Immature natural killer cell (primary cell): ENCODE results near the gene ZBTB8OS. TPM values are rescaled to one million over a fixed set of nuclear protein-coding genes. Genes with fewer than 3 reads are reported as not detected.
A peak's percentile ranks its signal among the peaks of the same experiment; 100 is the strongest.
"Not testable (repeated sequence)": the region's sequence is repeated elsewhere in the genome, so short reads cannot be mapped to it uniquely, and the experiment has no call there.

ENCODE experiments used
- DNase-seq, 3 donors: peaks; one replicate each; pipeline ENCODE4 v3.0.0; 2022; ENCODE audit warnings: mixed read lengths in 1 of 3
- H3K27ac Mint-ChIP-seq, 6 donors: one replicate each; pipeline ENCODE4 v1.8.0; 2020; ENCODE audit warnings: mixed read lengths in 6 of 6, mild to moderate bottlenecking in 5 of 6, inconsistent platforms in 4 of 6, moderate library complexity in 3 of 6
- H3K27me3 Mint-ChIP-seq, 3 donors: one replicate each; pipeline ENCODE4 v1.8.0; 2020 to 2021; ENCODE audit warnings: low read depth in 3 of 3, mild to moderate bottlenecking in 3 of 3, mixed read lengths in 3 of 3, moderate library complexity in 3 of 3, inconsistent platforms in 1 of 3
- H3K36me3 Mint-ChIP-seq, 3 donors: one replicate each; pipeline ENCODE4 v1.8.0; 2020; ENCODE audit warnings: mixed read lengths in 3 of 3, inconsistent platforms in 2 of 3, mild to moderate bottlenecking in 2 of 3
- H3K4me1 Mint-ChIP-seq, 2 donors: one replicate each; pipeline ENCODE4 v1.8.0; 2020; ENCODE audit warnings: inconsistent platforms in 2 of 2, mild to moderate bottlenecking in 2 of 2, mixed read lengths in 2 of 2, moderate library complexity in 1 of 2
- H3K4me3 Mint-ChIP-seq, 5 donors: one replicate each; pipeline ENCODE4 v1.8.0; 2020; ENCODE audit warnings: mild to moderate bottlenecking in 5 of 5, mixed read lengths in 5 of 5, inconsistent platforms in 3 of 5, moderate library complexity in 3 of 5
- H3K9me3 Mint-ChIP-seq, 6 donors: one replicate each; pipeline ENCODE4 v1.8.0; 2020; ENCODE audit warnings: mild to moderate bottlenecking in 6 of 6, mixed read lengths in 6 of 6, inconsistent platforms in 4 of 6, moderate library complexity in 3 of 6
- polyA plus RNA-seq, 3 donors: library from polyadenylated mRNA; unstranded; fragments of 300-500 nt; fragmentation: Illumina TruSeq; gene quantifications; one replicate each; pipeline ENCODE4 v1.2.3, GENCODE V29; 2021

ZBTB8OS gene
- polyA plus RNA-seq: 10 to 100 TPM; 71.3 to 92.7 (median 92.1) TPM

- peak; percentile 87 to 91 (median 89) for DNase-seq
- Mint-ChIP-seq H3K27ac (peak within 1 kb of the TSS; percentile 98 to 100 (median 100)), H3K4me3 (peak within 1 kb of the TSS; percentile 94 to 100 (median 95)), H3K9me3 (no peaks in the 10 kb centered on the region), H3K36me3 (peaks cover 3 to 8% (median 4%) of the 10 kb centered on the region in 3 donors), H3K27me3 (peaks cover 9 to 20% (median 14%) of the 10 kb centered on the region in 3 donors), H3K4me1 (peaks cover 58 to 69% of the 10 kb centered on the region in 2 donors)
Measured at GRCh38 chr1:32650248-32650751, at the start of gene ZBTB8OS. Gene ZBTB8OS (minus strand): TSS chr1:32650550. CDS start chr1:32650529, 21 bp downstream.

- H3K27ac Mint-ChIP-seq, H3K4me1 Mint-ChIP-seq, H3K9me3 Mint-ChIP-seq, DNase-seq, H3K36me3 Mint-ChIP-seq, H3K4me3 Mint-ChIP-seq: not testable (repeated sequence)
- peaks cover 0 to 14% (median 3%) of the 10 kb centered on the region in 3 donors for H3K27me3 Mint-ChIP-seq
Measured at GRCh38 chr1:32696996-32697395, 46.6 kb upstream of the ZBTB8OS start.

- Mint-ChIP-seq H3K36me3 (peaks cover 0 to 4% (median 0%) of the 10 kb centered on the region in 3 donors), H3K4me3 (no peak overlapping the region), H3K27ac (no peak overlapping the region), H3K4me1 (no peaks in the 10 kb centered on the region), H3K9me3 (no peaks in the 10 kb centered on the region), H3K27me3 (peaks cover 0 to 7% (median 0%) of the 10 kb centered on the region in 3 donors)
- DNase-seq: no peak
Measured at GRCh38 chr1:32696041-32696440, 45.7 kb upstream of the ZBTB8OS start.

GRCh38 chr1:32695098-32695904, 45.0 kb upstream of the ZBTB8OS start:
- peaks cover 0 to 7% (median 0%) of the 10 kb centered on the region in 3 donors for H3K27me3 Mint-ChIP-seq
- H3K4me3 Mint-ChIP-seq: no peak overlapping the region
- no peak overlapping the region for H3K27ac Mint-ChIP-seq
- H3K36me3 Mint-ChIP-seq: peaks cover 0 to 4% (median 0%) of the 10 kb centered on the region in 3 donors
- H3K4me1 Mint-ChIP-seq: no peaks in the 10 kb centered on the region
- DNase-seq: no peak
- no peaks in the 10 kb centered on the region for H3K9me3 Mint-ChIP-seq

- H3K4me3 Mint-ChIP-seq: no peak overlapping the region
Measured at GRCh38 chr1:32693455-32694174, 43.3 kb upstream of the ZBTB8OS start.

GRCh38 chr1:32686387-32686786, 36.0 kb upstream of the ZBTB8OS start:
- peaks cover 6 to 15% (median 14%) of the 10 kb centered on the region in 3 donors for H3K36me3 Mint-ChIP-seq
- peak overlapping the region in 3 of 6 donors; percentile 31 to 79 (median 78) for H3K27ac Mint-ChIP-seq
- H3K27me3 Mint-ChIP-seq: peaks cover 0 to 2% (median 0%) of the 10 kb centered on the region in 3 donors
- DNase-seq: no peak
- H3K9me3 Mint-ChIP-seq: no peaks in the 10 kb centered on the region
- H3K4me3 Mint-ChIP-seq: no peak overlapping the region
- no peaks in the 10 kb centered on the region for H3K4me1 Mint-ChIP-seq

More at GRCh38 chr1:32693455-32694174, 43.3 kb upstream of the ZBTB8OS start:
- no peaks in the 10 kb centered on the region for H3K36me3 Mint-ChIP-seq
- no peak overlapping the region for H3K27ac Mint-ChIP-seq
- H3K4me1 Mint-ChIP-seq: no peaks in the 10 kb centered on the region
- H3K9me3 Mint-ChIP-seq: no peaks in the 10 kb centered on the region
- DNase-seq: no peak
- no peaks in the 10 kb centered on the region for H3K27me3 Mint-ChIP-seq

GRCh38 chr1:32685498-32685897, 35.1 kb upstream of the ZBTB8OS start:
- Mint-ChIP-seq H3K36me3 (peaks cover 9 to 24% (median 23%) of the 10 kb centered on the region in 3 donors), H3K4me3 (no peak overlapping the region), H3K4me1 (no peaks in the 10 kb centered on the region), H3K27me3 (peaks cover 0 to 2% (median 0%) of the 10 kb centered on the region in 3 donors), H3K9me3 (no peaks in the 10 kb centered on the region), H3K27ac (peak overlapping the region in 2 of 6 donors; percentile 46 to 63)
- DNase-seq: no peak

GRCh38 chr1:32684167-32684811, 33.9 kb upstream of the ZBTB8OS start:
- Mint-ChIP-seq H3K4me3 (no peak overlapping the region), H3K4me1 (no peaks in the 10 kb centered on the region), H3K9me3 (no peaks in the 10 kb centered on the region), H3K27me3 (peaks cover 0 to 2% (median 0%) of the 10 kb centered on the region in 3 donors), H3K36me3 (peaks cover 9 to 32% (median 31%) of the 10 kb centered on the region in 3 donors), H3K27ac (peak overlapping the region in 1 of 6 donors; percentile 80)
- no peak for DNase-seq

GRCh38 chr1:32683397-32683796, 33.0 kb upstream of the ZBTB8OS start:
- no peak for DNase-seq
- no peak overlapping the region for H3K27ac Mint-ChIP-seq
- H3K4me1 Mint-ChIP-seq: no peaks in the 10 kb centered on the region
- H3K36me3 Mint-ChIP-seq: peaks cover 9 to 33% (median 31%) of the 10 kb centered on the region in 3 donors
- no peaks in the 10 kb centered on the region for H3K9me3 Mint-ChIP-seq
- no peak overlapping the region for H3K4me3 Mint-ChIP-seq
- H3K27me3 Mint-ChIP-seq: peaks cover 0 to 2% (median 0%) of the 10 kb centered on the region in 3 donors

GRCh38 chr1:32681999-32682398, 31.6 kb upstream of the ZBTB8OS start:
- Mint-ChIP-seq H3K27me3 (peaks cover 0 to 2% (median 0%) of the 10 kb centered on the region in 3 donors), H3K4me3 (no peak overlapping the region), H3K9me3 (no peaks in the 10 kb centered on the region), H3K27ac (peak overlapping the region in 2 of 6 donors; percentile 39 to 51), H3K4me1 (no peaks in the 10 kb centered on the region), H3K36me3 (peaks cover 16 to 40% (median 39%) of the 10 kb centered on the region in 3 donors)
- no peak for DNase-seq

- peaks cover 16 to 39% (median 38%) of the 10 kb centered on the region in 3 donors for H3K36me3 Mint-ChIP-seq
- H3K4me1 Mint-ChIP-seq: no peaks in the 10 kb centered on the region
- peaks cover 0 to 2% (median 0%) of the 10 kb centered on the region in 3 donors for H3K27me3 Mint-ChIP-seq
- no peaks in the 10 kb centered on the region for H3K9me3 Mint-ChIP-seq
- H3K4me3 Mint-ChIP-seq: no peak overlapping the region
- H3K27ac Mint-ChIP-seq: peak overlapping the region in 4 of 6 donors; percentile 9 to 51 (median 34)
- DNase-seq: no peak
Measured at GRCh38 chr1:32681509-32681908, 31.2 kb upstream of the ZBTB8OS start.

GRCh38 chr1:32680642-32681041, 30.3 kb upstream of the ZBTB8OS start:
- no peaks in the 10 kb centered on the region for H3K9me3 Mint-ChIP-seq
- no peak overlapping the region for H3K4me3 Mint-ChIP-seq
- no peaks in the 10 kb centered on the region for H3K4me1 Mint-ChIP-seq
- peaks cover 16 to 35% (median 34%) of the 10 kb centered on the region in 3 donors for H3K36me3 Mint-ChIP-seq
- peak overlapping the region in 1 of 6 donors; percentile 40 for H3K27ac Mint-ChIP-seq
- no peak for DNase-seq
- peaks cover 0 to 2% (median 0%) of the 10 kb centered on the region in 3 donors for H3K27me3 Mint-ChIP-seq

GRCh38 chr1:32679993-32680392, 29.6 kb upstream of the ZBTB8OS start:
- not testable (repeated sequence) for H3K4me1 Mint-ChIP-seq, DNase-seq, H3K9me3 Mint-ChIP-seq, H3K4me3 Mint-ChIP-seq, H3K27me3 Mint-ChIP-seq
- Mint-ChIP-seq H3K27ac (peak overlapping the region in 3 of 6 donors; percentile 34 to 36 (median 35)), H3K36me3 (peaks cover 16 to 39% (median 34%) of the 10 kb centered on the region in 3 donors)
